Neural cell (in vitro differentiated cells): ENCODE measurements around the gene IER5L. TPM values are rescaled to one million over a fixed set of nuclear protein-coding genes. Genes with fewer than 3 reads are reported as not detected.

ENCODE experiments used
- H2AFZ ChIP-seq: fragments of 200-600, 300-800 bp; sonication (generic), shearing (Covaris generic); 2 replicates; pipeline ENCODE4 v1.6.0; 2014; ENCODE audit warnings: low read depth, mild to moderate bottlenecking, antibody characterized with exemption, low read length, moderate library complexity
- H3F3A ChIP-seq: fragments of 200-600 bp; shearing (Covaris generic); 2 replicates; pipeline ENCODE4 v1.6.1; 2016; ENCODE audit warnings: mild to moderate bottlenecking, moderate library complexity, mixed read lengths, antibody characterized with exemption, low read length; ENCODE audit not compliant: insufficient read depth, poor library complexity, severe bottlenecking
- H3K27ac ChIP-seq: fragments of 200-600, 300-800 bp; sonication (generic), shearing (Covaris generic); 2 replicates; pipeline ENCODE4 v1.5.1; 2014; ENCODE audit warnings: mild to moderate bottlenecking, low read length, moderate library complexity
- H3K27me3 ChIP-seq: fragments of 300-800, 200-600 bp; sonication (generic), shearing (Covaris generic); 2 replicates; pipeline ENCODE4 v1.6.0; 2014; ENCODE audit warnings: mild to moderate bottlenecking, low read depth, low read length, moderate library complexity; ENCODE audit not compliant: insufficient read depth
- H3K36me3 ChIP-seq: fragments of 300-800, 200-600 bp; sonication (generic), shearing (Covaris generic); 2 replicates; pipeline ENCODE4 v1.5.1; 2014; ENCODE audit warnings: mild to moderate bottlenecking, antibody characterized with exemption, low read length, moderate library complexity; ENCODE audit not compliant: insufficient read depth
- H3K4me2 ChIP-seq: fragments of 300-800, 200-600 bp; sonication (generic), shearing (Covaris generic); 2 replicates; pipeline ENCODE4 v1.6.0; 2014; ENCODE audit warnings: mild to moderate bottlenecking, low read length
- H3K4me3 ChIP-seq: fragments of 300-800, 200-600 bp; sonication (generic), shearing (Covaris generic); 2 replicates; pipeline ENCODE4 v1.5.1; 2014; ENCODE audit warnings: mild to moderate bottlenecking, low read length, moderate library complexity
- H3K79me2 ChIP-seq: fragments of 200-600 bp; shearing (Covaris generic); replicated peaks from 2 replicates; pipeline ENCODE4 v1.6.0; 2014; ENCODE audit warnings: mild to moderate bottlenecking, low read length, moderate library complexity; ENCODE audit not compliant: insufficient read depth
- H3K9ac ChIP-seq: fragments of 300-800, 200-600 bp; sonication (generic), shearing (Covaris generic); 2 replicates; pipeline ENCODE4 v1.6.1; 2016; ENCODE audit warnings: mild to moderate bottlenecking, low read length, mixed read lengths
- H3K9me2 ChIP-seq: fragments of 200-600 bp; shearing (Covaris generic); 2 replicates; pipeline ENCODE4 v1.6.1; 2016; ENCODE audit warnings: mild to moderate bottlenecking, low read length, mixed read lengths; ENCODE audit not compliant: insufficient read depth
- H3K9me3 ChIP-seq: fragments of 200-600, 300-800 bp; sonication (generic), shearing (Covaris generic); 2 replicates; pipeline ENCODE4 v1.6.1; 2016; ENCODE audit warnings: mild to moderate bottlenecking, mixed run types, low read length, moderate library complexity, mixed read lengths
- H4K20me1 ChIP-seq: fragments of 200-600 bp; shearing (Covaris generic); 2 replicates; pipeline ENCODE4 v1.6.1; 2016; ENCODE audit warnings: mild to moderate bottlenecking, mixed run types; ENCODE audit not compliant: insufficient read depth
- CTCF ChIP-seq: fragments of 450-650 bp; IDR thresholded peaks from 2 replicates; pipeline ENCODE4 v1.5.1; 2014; ENCODE audit warnings: antibody characterized with exemption, mild to moderate bottlenecking, moderate library complexity; ENCODE audit not compliant: poor library complexity, severe bottlenecking
- EP300 ChIP-seq: fragments of 450-650 bp; conservative IDR thresholded peaks from 2 replicates; pipeline ENCODE4 v1.6.1; 2014; ENCODE audit warnings: antibody characterized with exemption, mild to moderate bottlenecking, moderate library complexity; ENCODE audit not compliant: poor library complexity, severe bottlenecking
- EZH2 ChIP-seq: fragments of 200-600, 300-800 bp; shearing (Covaris generic), sonication (generic); IDR thresholded peaks from 2 replicates; pipeline ENCODE4 v1.6.1; 2014; ENCODE audit warnings: antibody characterized with exemption, low read length, borderline replicate concordance, mild to moderate bottlenecking; ENCODE audit not compliant: insufficient read depth, poor library complexity, severe bottlenecking
- MXI1 ChIP-seq: fragments of 450-650 bp; conservative IDR thresholded peaks from 2 replicates; pipeline ENCODE4 v1.6.1; 2014; ENCODE audit warnings: antibody characterized with exemption, mild to moderate bottlenecking; ENCODE audit not compliant: poor library complexity, severe bottlenecking
- POLR2AphosphoS5 ChIP-seq: IDR thresholded peaks from 2 replicates; pipeline ENCODE4 v1.6.1; 2012
- RAD21 ChIP-seq: fragments of 450-650 bp; conservative IDR thresholded peaks from 2 replicates; pipeline ENCODE4 v1.6.1; 2014; ENCODE audit warnings: antibody characterized with exemption, mild to moderate bottlenecking, moderate library complexity
- REST ChIP-seq: IDR thresholded peaks from 2 replicates; pipeline ENCODE4 v1.6.1; 2012; ENCODE audit warnings: borderline replicate concordance
- SMC3 ChIP-seq: fragments of 450-650 bp; conservative IDR thresholded peaks from 2 replicates; pipeline ENCODE4 v1.6.1; 2014; ENCODE audit warnings: antibody characterized with exemption, mild to moderate bottlenecking, moderate library complexity; ENCODE audit not compliant: poor library complexity
- TAF1 ChIP-seq: IDR thresholded peaks from 2 replicates; pipeline ENCODE4 v1.6.1; 2012; ENCODE audit warnings: low read depth
- polyA minus RNA-seq: library from RNA; depleted of rRNA, polyadenylated mRNA; stranded (reverse); fragments of >200 nt; gene quantifications from 2 replicates; pipeline ENCODE4 v1.2.3, GENCODE V29; 2014
- polyA plus RNA-seq: library from polyadenylated mRNA; depleted of rRNA; stranded (reverse); fragments of >200 nt; gene quantifications from 2 replicates; pipeline ENCODE4 v1.2.3, GENCODE V29; 2014

The IER5L gene
- polyA plus RNA-seq (20.8 and 30.5 TPM in 2 replicates), polyA minus RNA-seq (28.4 and 41.1 TPM in 2 replicates)

GRCh38 chr9:129177791-129178567, at the start of gene IER5L:
Gene IER5L (minus strand): TSS chr9:129178261. CDS start chr9:129178052, 209 bp downstream.
- H2AFZ ChIP-seq: no peak within 1 kb of the TSS
- no peaks in the 10 kb centered on the region for H3K9me3 ChIP-seq
- peaks cover 4% of the 10 kb centered on the region for H4K20me1 ChIP-seq
- H3K4me3 ChIP-seq: peak within 1 kb of the TSS; percentile 100
- H3K27ac ChIP-seq: peak within 1 kb of the TSS; percentile 84
- H3K9me2 ChIP-seq: no peaks in the 10 kb centered on the region
- no peaks in the 10 kb centered on the region for H3K27me3 ChIP-seq
- H3K79me2 ChIP-seq: peaks cover 21% of the 10 kb centered on the region
- no peaks in the 10 kb centered on the region for H3F3A ChIP-seq
- H3K4me2 ChIP-seq: peak within 1 kb of the TSS; percentile 13
- TF ChIP-seq EZH2: no peak
- peak; percentile 27 for TF ChIP-seq CTCF
- TF ChIP-seq RAD21: peak; percentile 69
- TF ChIP-seq MXI1: peak; percentile 94
- TF ChIP-seq TAF1: peak; percentile 99
- TF ChIP-seq SMC3: peak; percentile 73
- peak; percentile 96 for TF ChIP-seq REST
- peak; percentile 98 for TF ChIP-seq POLR2AphosphoS5
- TF ChIP-seq EP300: no peak
- no peaks in the 10 kb centered on the region for H3K36me3 ChIP-seq
- peak within 1 kb of the TSS; percentile 95 for H3K9ac ChIP-seq

GRCh38 chr9:129227843-129228189, 49.8 kb upstream of the IER5L start:
- H4K20me1 ChIP-seq: no peaks in the 10 kb centered on the region
- H3K79me2 ChIP-seq: no peaks in the 10 kb centered on the region
- H3K4me3 ChIP-seq: no peak overlapping the region
- no peaks in the 10 kb centered on the region for H3K9me2 ChIP-seq
- H3K9ac ChIP-seq: no peak overlapping the region
- H3K27ac ChIP-seq: no peak overlapping the region
- H3K36me3 ChIP-seq: no peaks in the 10 kb centered on the region
- H3K4me2 ChIP-seq: no peak overlapping the region
- H3K27me3 ChIP-seq: no peaks in the 10 kb centered on the region
- no peaks in the 10 kb centered on the region for H3F3A ChIP-seq
- no peaks in the 10 kb centered on the region for H3K9me3 ChIP-seq
- H2AFZ ChIP-seq: no peak overlapping the region
- TF ChIP-seq CTCF (no peak), TAF1 (no peak), REST (no peak), MXI1 (no peak), EP300 (no peak), POLR2AphosphoS5 (no peak), EZH2 (no peak), RAD21 (no peak), SMC3 (no peak)
